ENCODE data around the gene EHBP1L1.
A peak's percentile ranks its signal among the peaks of the same experiment; 100 is the strongest.

Gene EHBP1L1

DNA sequence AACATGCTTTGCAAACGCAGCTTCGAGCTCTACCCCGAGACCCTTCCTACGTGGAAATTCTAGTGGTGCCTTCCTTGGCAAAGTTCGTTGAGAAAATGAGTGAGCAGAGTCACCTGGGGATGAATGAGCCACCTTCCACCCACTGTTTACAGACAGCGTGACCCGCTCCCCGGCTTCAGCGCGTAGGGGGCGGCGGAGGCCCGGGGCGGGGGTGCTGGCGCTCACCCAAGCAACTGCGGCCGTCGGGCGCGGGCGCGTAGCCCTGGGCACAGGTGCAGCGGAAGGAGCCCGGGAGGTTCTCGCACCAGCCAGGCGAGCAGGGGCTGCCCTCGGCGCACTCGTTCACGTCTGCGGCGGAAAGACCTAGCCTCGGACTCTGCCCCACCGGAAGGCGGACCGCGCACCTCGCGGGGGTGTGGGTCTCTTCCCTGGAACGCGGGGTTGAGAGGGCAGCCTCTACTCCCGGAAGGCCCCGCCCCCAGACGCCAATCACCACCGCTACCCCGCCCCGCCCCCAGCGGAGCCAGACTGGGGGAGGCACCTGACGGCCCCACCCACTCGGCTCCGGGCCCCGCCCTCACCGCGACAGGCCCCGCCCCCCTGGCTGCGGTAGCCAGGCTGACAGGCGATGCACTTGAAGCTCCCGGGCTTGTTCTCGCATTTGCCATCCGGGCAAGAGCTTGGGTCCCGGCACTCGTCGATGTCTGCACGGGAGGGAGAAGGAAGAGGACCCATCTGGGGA lies 29.5 kb upstream of the EHBP1L1 start:
- no peak for DNase-seq (ENCODE audit: low read depth in 2 of 2)

GRCh38 chr11:65547446-65548125 lies 28.3 kb upstream of the EHBP1L1 start:
- no peak for DNase-seq (ENCODE audit: low read depth in 2 of 2)

DNA sequence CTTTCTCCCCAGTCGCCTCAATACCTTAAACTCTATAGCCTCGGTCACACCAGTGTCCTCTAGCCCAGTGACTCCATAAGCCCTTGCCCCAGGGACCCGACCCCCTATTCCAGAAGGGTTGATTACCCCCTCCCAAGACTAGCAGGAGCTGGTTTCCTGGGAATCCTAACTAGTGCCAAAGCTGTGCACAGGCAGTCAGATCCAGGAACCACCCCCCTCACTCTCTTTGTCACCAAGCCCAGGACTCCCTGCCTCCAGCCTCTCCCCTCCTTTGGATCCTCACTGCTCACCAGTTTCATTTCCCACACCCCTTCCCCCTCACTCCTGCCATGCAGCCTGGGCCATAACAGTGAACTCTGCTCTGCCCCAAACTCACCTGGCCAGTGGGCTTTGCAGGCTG lies 27.5 kb upstream of the EHBP1L1 start:
- DNase-seq (ENCODE audit: low read depth in 2 of 2), result no peak

DNA sequence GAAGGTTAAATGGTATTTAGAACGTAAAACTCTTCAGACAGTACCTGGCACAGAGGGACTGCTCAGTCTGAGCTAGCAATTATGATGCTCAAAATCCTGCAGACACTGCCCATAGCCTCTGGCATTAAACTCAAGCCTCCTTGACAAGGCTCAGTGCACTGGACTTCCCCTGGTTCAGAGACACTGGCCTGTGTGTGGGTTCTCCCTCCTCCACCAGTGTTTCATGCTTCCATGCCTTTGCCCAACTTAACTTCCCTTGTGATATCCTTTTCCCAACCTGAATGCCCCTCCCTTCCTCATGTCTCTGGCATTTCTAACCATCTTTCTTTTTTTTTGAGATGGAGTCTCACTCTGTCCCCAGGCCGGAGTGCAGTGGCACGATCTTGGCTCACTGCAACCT lies 26.8 kb upstream of the EHBP1L1 start:
- DNase-seq (ENCODE audit: low read depth in 2 of 2), result no peak

- no peak for DNase-seq (ENCODE audit: low read depth in 2 of 2)
Observed at GRCh38 chr11:65551572-65552387, 24.1 kb upstream of the EHBP1L1 start.

DNA sequence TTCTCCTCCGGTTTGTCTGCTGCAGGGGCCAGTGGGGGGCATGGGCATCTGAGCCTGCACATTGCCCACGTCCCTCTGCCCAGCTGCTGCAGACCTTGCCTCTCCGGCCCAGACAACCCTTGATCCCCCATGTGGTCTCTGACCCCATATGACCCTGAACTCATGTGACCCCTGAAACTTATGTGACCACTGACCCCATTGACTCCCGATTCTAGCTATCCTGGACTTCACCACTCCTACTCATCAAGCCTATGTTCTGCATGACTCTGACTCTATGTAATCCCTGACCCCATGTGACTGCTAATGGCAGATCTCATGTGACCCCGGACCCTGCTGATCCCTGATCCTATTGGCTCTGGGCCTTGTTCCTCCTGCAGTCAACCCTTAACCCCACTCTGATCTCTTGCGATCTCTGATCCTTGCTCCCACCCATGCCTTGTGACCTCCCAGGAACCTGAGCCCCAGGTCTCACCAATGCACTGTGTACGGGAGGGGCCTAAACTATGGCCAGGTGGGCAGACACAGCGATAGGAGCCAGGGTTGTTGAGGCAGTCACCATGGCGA lies 23.4 kb upstream of the EHBP1L1 start:
- no peak for DNase-seq (ENCODE audit: low read depth in 2 of 2)

DNA sequence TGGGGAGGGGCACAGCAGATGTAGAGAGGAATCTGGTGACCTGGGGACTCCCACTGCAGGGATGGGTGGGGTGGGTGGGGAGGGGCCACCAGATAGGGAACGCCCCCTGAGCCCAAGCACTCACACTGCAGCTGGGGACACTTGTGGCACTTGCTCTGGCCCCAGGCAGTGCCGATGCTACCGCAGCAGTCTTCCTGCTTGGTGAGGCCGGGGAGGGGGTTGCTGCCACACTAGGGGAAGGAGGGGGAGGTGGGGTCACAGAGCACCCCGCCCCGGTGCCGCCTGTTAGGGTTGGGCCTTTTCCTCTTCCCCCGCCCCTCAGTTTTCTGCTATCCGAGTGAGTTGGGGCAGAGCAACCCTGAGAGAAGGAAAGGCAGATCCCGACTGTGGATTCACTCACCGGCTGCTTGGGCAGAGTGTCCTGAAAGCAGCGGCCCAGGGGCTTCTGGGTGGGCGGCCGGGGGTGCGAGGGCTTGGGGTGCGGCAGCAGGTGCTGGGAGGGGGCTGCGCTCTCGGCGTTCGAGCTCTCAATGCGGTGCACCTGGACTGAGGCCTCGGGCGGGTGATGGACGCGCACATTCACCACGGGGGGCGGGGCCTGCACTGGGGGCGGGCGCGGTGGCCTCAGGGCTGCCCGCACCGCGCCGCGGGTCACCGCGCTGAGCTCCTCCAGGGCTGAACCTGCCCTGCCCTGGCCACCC lies 22.4 kb upstream of the EHBP1L1 start:
- DNase-seq (ENCODE audit: low read depth in 2 of 2), result no peak

- no peak for DNase-seq (ENCODE audit: low read depth in 2 of 2)
Observed at GRCh38 chr11:65554057-65554818, 21.6 kb upstream of the EHBP1L1 start.

DNA sequence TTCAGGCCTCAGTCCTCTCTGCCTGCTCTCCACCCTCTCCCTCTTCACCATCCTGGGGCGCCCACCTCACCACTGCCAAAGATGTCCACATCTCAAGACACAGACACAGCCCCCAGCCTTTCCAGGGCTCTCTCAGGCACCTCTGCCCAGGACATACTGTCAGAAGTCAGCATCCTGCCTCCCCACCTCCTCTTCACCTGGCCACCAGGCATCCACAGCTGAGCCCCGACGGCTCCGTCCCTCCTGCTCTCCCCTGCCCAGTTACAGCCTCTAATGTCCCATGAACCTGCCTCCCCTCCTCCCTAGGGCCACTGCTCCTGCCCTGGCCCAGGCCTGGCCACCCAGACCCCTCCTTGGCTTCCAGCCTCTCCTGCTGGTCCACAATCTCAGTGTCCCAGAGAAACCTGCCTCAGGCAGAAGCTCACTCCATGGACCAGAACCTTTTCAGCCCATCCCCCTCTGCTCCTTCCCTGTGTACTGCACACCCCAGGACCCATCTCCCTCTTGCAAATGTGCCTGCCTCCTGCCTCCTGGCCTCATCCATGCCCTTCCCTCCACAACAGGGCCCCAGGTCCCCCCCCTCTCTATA lies 20.9 kb upstream of the EHBP1L1 start:
- no peak for DNase-seq (ENCODE audit: low read depth in 2 of 2)

- no peak for DNase-seq (ENCODE audit: low read depth in 2 of 2)
Observed at GRCh38 chr11:65555693-65556231, 20.1 kb upstream of the EHBP1L1 start.

DNA sequence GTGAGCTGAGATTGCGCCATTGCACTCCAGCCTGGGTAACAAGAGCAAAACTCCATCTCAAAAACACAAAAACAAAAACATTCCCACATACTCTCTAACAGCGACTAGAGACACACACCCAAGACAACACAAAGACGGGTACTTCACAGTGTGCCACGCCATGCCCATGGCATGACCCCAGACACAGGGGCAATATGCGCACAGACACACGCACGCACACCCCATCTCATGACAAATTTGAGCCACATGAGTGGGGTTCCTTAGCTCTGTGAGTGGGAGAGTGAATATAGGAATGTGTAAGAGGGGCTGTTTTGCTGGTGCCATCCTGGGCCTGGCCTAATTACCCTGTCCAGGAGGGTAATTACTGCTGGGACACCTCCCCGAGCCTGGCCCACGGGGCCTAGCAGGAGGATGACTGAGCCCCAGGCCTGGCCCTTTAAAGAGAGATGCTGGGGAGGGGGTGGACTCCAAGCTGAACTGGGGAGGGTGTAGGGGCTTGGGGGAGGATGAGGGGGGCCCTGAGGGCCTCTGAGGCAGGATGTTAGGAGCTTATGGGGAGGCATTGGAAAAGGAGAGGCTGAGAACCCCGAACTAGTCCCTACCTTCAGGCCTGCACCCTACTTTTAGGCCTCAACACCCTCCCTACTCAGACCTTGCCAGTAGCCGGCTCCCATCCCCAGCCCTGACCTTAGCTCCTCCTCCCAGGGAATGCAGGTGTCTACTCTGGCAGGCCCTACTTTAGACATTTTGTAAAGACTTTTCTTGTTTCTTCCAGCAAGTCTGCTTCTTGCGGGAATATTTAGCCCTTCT lies 19.2 kb upstream of the EHBP1L1 start:
- no peak for DNase-seq (ENCODE audit: low read depth in 2 of 2)

- no peak for DNase-seq (ENCODE audit: low read depth in 2 of 2)
Observed at GRCh38 chr11:65557280-65558001, 18.4 kb upstream of the EHBP1L1 start.

- peak; percentile 62 to 64 for DNase-seq (ENCODE audit: low read depth in 2 of 2)
Observed at GRCh38 chr11:65558002-65558929, 17.6 kb upstream of the EHBP1L1 start, which contains the start of gene LTBP3. Gene LTBP3, minus strand, starts transcription at chr11:65558359. Its CDS starts 400 bp downstream, at chr11:65557959.

GRCh38 chr11:65558930-65559509 lies 16.8 kb upstream of the EHBP1L1 start:
- no peak for DNase-seq (ENCODE audit: low read depth in 2 of 2)

DNA sequence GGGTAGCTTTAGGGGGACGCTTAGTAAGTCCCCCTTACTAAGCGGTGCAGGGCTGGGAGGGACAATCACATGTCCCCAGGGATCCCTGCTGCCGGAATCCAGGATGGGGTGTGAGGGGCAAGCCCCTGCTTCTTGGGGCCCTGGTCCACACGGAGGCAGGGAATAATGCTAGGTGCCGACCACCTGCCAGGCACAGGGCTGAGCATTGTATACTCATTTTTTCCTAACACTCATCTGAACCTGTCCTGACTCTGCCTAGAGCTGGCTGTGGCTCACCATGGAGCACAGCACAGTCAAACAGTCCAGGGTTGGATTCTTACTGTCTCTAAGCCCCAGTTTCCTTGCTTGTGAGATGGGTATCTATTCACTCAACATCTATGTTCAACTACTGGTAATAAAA lies 16.3 kb upstream of the EHBP1L1 start:
- DNase-seq (ENCODE audit: low read depth in 2 of 2), result no peak

- DNase-seq (ENCODE audit: low read depth in 2 of 2), result no peak
Observed at GRCh38 chr11:65559951-65560537, 15.8 kb upstream of the EHBP1L1 start.

All from fibroblast of skin of left biceps (primary cell).